GM10266 (cell line): ENCODE data around the gene TTR.

Experiments used
- DNase-seq: peaks from one replicate; pipeline ENCODE4 v3.0.0; 2012; ENCODE audit errors: extremely low spot score
- CTCF ChIP-seq: IDR thresholded peaks from 2 replicates; pipeline ENCODE4 v1.5.1; 2012; ENCODE audit warnings: mild to moderate bottlenecking, low read depth; ENCODE audit not compliant: control insufficient read depth, insufficient read depth; ENCODE audit errors: missing control alignments

TTR gene

GRCh38 chr18:31598021-31598805 lies 6.5 kb downstream of the TTR start:
- no peak for DNase-seq
- no peak for TF ChIP-seq CTCF

- no peak for TF ChIP-seq CTCF
- no peak for DNase-seq
Measured at GRCh38 chr18:31603315-31603714, 11.6 kb downstream of the TTR start.

- no peak for DNase-seq
- TF ChIP-seq CTCF = no peak
Measured at GRCh38 chr18:31606265-31606664, 14.6 kb downstream of the TTR start.

GRCh38 chr18:31607384-31607783 lies 15.7 kb downstream of the TTR start:
- no peak for TF ChIP-seq CTCF

GRCh38 chr18:31609886-31610285 lies 18.2 kb downstream of the TTR start:
- TF ChIP-seq CTCF = no peak
- DNase-seq = no peak

More at GRCh38 chr18:31607384-31607783, 15.7 kb downstream of the TTR start:
- no peak for DNase-seq

GRCh38 chr18:31610286-31611205 lies 18.9 kb downstream of the TTR start:
- DNase-seq = no peak
- no peak for TF ChIP-seq CTCF
